ENCODE data around the gene ATP6V0E2.
"Not testable (repeated sequence)": the region's sequence is repeated elsewhere in the genome, so short reads cannot be mapped to it uniquely, and the experiment has no call there.

The ATP6V0E2 gene

GRCh38 chr7:149873074-149873969 lies at the start of gene ATP6V0E2:
Gene ATP6V0E2 (plus strand): TSS chr7:149873969. CDS start chr7:149874066, 97 bp downstream.
- peak; percentile 97 for DNase-seq (ENCODE audit: low spot score)

GRCh38 chr7:149824301-149824741 lies 49.4 kb upstream of the ATP6V0E2 start:
- DNase-seq (ENCODE audit: low spot score) = no peak

DNA sequence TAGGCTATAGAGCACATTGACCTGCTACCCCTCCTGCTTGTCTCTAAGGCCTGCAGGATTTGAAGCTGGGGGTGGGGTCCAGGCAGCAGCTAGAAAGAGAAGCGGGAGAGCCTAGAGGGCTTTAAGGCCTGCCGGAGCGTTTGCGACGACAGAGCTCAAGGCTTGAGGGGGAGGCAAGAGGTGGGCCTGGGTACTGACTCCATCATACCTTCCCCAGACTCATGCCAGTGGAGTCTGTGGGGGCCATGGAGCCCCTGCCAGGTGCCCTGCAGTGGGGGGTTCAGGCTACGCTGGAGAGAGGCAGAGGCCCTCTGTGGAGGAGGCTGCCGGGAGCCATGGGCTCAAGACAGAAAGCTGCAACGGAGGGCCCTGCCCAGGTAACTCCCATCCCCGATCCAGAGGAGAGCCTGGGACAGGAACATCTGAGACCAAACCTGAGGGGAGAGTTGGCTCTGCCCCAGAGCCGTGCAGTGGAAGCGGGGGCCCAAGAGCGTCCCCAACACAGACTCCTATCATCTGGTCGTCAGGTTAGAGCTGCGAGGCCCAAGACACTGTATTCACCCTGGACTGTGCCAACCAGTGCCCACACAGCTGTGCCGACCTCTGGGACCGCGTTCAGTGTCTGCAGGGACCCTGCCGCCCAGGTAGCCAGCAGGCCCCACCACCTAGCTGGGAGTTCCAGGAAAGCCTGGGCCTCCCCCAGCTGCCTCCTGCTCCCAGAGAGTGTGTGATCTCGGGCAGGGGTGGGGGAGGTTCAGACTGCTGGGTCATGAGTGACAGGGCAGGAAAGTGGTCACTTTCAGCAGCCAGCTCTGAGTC lies 48.8 kb upstream of the ATP6V0E2 start:
- DNase-seq (ENCODE audit: low spot score) = no peak

- no peak for DNase-seq (ENCODE audit: low spot score)
These were observed 48.0 kb upstream of the ATP6V0E2 start for GRCh38 chr7:149825567-149826343.

GRCh38 chr7:149826344-149827088 lies 47.3 kb upstream of the ATP6V0E2 start:
- no peak for DNase-seq (ENCODE audit: low spot score)

- DNase-seq (ENCODE audit: low spot score) = no peak
These were observed 46.4 kb upstream of the ATP6V0E2 start for GRCh38 chr7:149827089-149827981.

DNA sequence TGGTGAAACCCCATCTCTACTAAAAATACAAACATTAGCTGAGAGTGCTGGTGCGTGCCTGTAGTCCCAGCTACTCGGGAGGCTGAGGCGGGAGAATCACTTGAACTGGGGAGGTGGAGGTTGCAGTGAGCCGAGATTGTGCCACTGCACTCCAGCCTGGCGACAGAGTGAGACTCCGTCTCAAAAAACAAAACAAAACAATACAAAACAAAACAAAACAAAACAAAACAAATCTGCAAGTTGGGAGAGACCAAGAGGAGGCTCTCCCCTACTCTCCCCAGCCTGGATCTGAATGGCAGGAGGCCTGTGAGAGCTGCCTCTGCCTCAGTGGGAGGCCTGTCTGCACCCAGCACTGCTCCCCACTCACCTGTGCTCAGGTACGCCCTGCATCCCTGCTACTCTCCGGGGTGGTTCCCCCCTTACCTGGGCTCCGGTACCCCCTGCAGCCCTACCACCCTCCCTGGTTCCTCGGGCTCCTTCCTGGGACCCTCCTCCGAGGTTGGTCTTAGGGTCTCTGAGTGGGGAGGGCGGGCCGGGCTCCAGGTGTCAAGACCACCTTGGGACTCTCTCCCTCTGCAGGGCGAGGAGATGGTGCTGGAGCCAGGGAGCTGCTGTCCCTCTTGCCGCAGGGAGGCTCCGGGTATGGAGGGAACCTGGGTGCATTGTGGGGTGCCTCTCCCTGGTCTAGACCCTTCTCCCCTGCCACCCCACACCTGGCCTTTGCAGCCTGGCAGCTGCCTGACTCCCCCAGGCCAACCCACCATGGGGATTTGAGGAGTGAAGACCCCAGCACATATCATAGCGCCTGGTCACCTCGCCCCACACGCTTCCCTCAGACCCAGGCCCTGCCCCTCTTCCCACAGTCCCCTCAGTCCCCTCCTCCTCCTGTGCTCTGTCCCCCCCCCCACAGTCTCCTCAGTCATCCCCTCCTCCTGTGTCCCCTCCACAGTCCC lies 45.1 kb upstream of the ATP6V0E2 start:
- DNase-seq (ENCODE audit: low spot score) = no peak

- not testable (repeated sequence) for DNase-seq (ENCODE audit: low spot score)
These were observed 43.2 kb upstream of the ATP6V0E2 start for GRCh38 chr7:149830527-149830926.

GRCh38 chr7:149830997-149831740 lies 42.6 kb upstream of the ATP6V0E2 start:
- DNase-seq (ENCODE audit: low spot score) = no peak

DNA sequence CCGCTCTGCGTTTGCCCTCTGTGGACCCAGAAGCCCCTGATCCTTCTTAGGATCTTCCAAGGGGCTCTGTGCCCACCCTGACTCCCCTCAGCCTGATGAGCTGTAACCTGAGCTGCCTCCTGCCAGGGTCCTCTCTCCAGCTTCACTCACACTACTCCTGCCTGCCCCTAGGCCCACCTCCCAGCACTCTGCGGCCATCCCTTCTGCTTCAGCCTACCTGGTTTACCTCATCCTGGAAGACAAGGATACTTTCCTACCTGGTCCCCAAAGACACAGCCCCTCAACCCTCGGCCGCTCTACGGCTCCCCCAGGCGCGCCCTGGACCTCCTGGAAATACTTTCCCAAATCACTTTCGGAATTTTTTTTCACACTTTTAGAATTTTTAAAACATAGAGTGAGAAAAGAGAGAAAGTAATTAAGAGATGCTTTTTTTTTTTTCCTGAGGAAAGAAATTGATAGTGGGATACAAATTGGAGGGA lies 42.0 kb upstream of the ATP6V0E2 start:
- DNase-seq (ENCODE audit: low spot score) = no peak

DNA sequence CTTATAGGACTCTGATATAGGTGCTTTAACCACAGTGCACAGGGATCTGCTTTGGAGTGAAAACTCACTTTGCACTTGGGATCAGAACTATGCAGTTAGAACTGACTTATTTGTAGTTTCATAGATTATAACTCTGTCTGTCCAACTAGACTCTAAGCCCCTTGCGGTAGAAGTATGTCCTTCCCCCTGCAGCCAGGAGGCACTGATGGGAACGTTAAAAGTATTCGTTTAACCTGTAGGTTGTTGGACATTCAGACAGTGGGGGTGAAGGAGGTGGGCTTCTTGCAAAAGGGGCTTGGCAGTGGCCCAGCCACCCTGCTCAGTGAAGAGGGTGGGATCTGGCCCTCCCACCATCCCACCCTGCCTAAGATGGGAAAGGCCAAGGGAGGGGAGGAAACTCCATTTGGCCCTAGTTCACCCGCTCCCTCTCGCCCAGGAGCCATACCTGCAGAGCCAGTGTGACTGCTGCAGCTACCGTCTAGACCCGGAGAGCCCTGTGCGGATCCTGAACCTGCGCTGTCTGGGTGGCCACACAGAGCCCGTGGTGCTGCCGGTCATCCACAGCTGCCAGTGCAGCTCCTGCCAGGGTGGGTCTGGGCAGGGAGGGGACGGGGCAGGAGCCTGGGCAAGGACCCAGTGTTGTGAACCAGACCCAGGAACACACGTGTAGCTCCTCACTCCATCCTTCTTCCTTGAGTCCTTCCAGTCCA lies 41.3 kb upstream of the ATP6V0E2 start:
- DNase-seq (ENCODE audit: low spot score) = no peak

DNA sequence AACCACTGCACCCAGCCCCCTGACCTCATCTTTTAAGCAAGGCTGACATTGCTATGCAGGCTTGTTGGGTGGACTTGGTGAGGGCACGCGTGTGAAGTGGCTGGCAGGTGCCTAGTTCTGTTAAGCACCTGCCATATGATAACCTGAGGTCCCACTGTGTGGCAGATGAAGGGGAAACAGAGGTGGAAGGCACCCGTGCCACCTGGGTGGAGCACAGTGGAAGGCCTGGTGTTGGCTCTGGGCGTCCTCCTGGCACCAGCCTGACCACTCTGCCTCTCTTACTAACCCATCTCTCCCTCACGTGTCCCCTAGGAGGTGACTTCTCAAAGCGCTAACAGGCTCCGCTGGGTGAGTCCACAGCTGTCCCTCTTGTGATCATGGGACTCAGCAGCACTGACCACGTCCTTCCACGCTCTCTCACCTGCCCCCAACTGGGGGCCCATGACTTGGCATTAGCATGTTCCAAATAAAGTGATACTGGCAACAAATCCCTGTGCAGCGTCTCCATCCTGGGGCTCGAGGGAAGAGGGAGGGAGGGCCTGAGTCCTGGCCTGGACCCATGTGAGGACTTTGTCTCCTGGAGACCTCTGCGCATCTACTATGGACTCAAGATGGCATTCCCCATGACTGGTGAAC lies 40.2 kb upstream of the ATP6V0E2 start:
- DNase-seq (ENCODE audit: low spot score) = no peak

GRCh38 chr7:149834601-149835000 lies 39.2 kb upstream of the ATP6V0E2 start:
- DNase-seq (ENCODE audit: low spot score) = no peak

DNA sequence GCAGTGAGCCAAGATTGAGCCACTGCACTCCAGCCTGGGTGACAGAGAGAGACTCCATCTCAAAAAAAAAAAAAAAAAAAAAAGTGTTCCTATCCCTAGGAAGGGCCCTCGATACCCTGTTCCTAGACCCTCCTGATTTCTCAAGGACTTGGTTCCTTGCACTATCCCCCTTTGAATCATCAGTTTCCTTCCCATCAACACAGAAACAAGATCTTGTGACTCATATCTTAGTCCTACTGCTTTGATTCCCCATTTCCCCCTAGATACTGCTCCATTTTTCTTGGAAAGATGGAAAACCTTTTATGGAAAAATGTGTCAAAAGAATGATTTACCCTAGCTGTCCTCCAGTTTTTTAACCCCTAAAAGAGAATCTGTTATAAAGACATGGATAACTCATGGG lies 37.3 kb upstream of the ATP6V0E2 start:
- no peak for DNase-seq (ENCODE audit: low spot score)

GRCh38 chr7:149837564-149838223 lies 36.1 kb upstream of the ATP6V0E2 start:
- no peak for DNase-seq (ENCODE audit: low spot score)

DNA sequence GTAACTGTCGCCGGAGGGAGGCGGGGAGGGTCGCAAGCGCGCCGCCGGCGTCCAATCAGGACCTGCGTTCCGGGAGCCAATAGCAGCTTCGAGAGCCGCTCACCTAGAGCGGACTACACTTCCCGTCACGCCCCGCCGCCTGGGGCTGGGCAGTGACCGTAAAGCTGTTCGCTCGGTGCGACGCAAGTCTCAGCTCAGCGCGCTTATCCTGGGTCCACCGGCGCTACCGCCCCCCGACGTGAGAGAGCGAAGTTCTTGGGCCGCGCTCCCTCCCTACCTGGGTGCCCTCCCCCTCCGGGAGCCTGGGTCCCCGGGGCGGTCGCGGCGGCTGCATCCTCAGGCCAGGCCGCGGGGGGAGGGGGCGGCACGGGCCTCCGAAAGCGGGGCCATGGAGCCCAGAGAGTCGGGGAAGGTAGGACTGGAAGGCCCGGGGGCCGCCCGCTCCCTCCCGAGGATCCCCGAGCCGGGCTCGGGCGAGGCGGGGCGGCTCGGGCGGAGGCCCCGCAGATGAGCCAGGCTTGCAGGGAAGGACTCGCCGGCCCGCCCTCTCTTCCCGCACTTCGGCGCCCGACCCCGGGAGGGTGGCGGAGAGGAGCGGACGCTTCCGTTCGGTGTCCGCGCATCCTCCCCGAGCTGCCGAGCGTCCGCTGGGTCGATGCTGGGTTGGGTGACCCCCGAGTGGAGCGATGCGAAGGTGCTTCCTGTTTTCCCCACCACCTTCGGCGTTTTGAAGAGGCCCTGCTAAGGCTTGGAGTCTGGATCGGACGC lies 35.4 kb upstream of the ATP6V0E2 start, which contains the start of gene ZNF862:
ZNF862 (plus strand) TSS at position 152 of the 768 bp plus-strand sequence; CDS start at position 389, 237 bp downstream.
- DNase-seq (ENCODE audit: low spot score) = peak; percentile 98
